Parietal lobe (tissue), 2 donors: Measurements from ENCODE around the gene HSPA5. TPM values are rescaled to one million over a fixed set of nuclear protein-coding genes. Genes with fewer than 3 reads are reported as not detected.

ENCODE experiments used
- small RNA-seq: library from RNA; depleted of rRNA; stranded (forward); fragments of <200 nt; gene quantifications from one replicate; pipeline ENCODE3, GENCODE V24; 2014; ENCODE audit warnings: low replicate concordance
- total RNA-seq: library from RNA; depleted of rRNA; stranded (reverse); fragments of >200 nt; gene quantifications from one replicate; pipeline ENCODE4 v1.2.3, GENCODE V29; 2014

HSPA5 gene
- 29.1 TPM for total RNA-seq

GRCh38 chr9:125241000-125241862 is at the start of gene HSPA5:
Gene HSPA5, minus strand, starts transcription at chr9:125241343. Its CDS starts 217 bp downstream, at chr9:125241126.

GRCh38 chr9:125261501-125262293 is 20.6 kb upstream of the HSPA5 start, which contains the start of gene GAPVD1:
Gene GAPVD1, plus strand, starts transcription at chr9:125261826. Its CDS starts 37,096 bp downstream, at chr9:125298922.

GRCh38 chr9:125200216-125201047 is 40.7 kb downstream of the HSPA5 start, which contains the start of gene RABEPK:
Gene RABEPK, plus strand, starts transcription at chr9:125200542. Its CDS starts 2,472 bp downstream, at chr9:125203014.

GRCh38 chr9:125189361-125190289 is 51.5 kb downstream of the HSPA5 start, which contains the start of gene PPP6C:
Gene PPP6C, minus strand, starts transcription at chr9:125189803. Its CDS starts 85 bp downstream, at chr9:125189718.

Small RNA genes within 50 kb of the gene (small RNA-seq; reads per million reads assigned to genes)
- not detected for gene AL354710.1

Other genes with a start within 250 kb of the HSPA5 start
- 91.1 TPM for gene SCAI, start 97.8 kb downstream of the HSPA5 start, total RNA-seq
- 21.6 TPM for gene PPP6C, start 51.5 kb downstream of the HSPA5 start, total RNA-seq
- 18.5 TPM for gene RABEPK, start 40.8 kb downstream of the HSPA5 start, total RNA-seq
- gene GAPVD1, start 20.5 kb upstream of the HSPA5 start, total RNA-seq, result 128 TPM